SK-N-SH treated with all-trans-retinoic acid at 6 μM for 48 hours (cell line): ENCODE measurements around the gene CLSTN3.

Source experiments
- ATAC-seq: fragments of 200-7000 bp; cut with Tn5 transposase; 3 replicates; pipeline ENCODE4 v1.9.1; 2020; ENCODE audit warnings: mild to moderate bottlenecking, moderate library complexity
- ARNTL ChIP-seq: fragments of 450-650 bp; formaldehyde crosslinking; IDR thresholded peaks from 2 replicates; pipeline ENCODE4 v1.5.0; 2020; ENCODE audit warnings: low read depth, mild to moderate bottlenecking, moderate library complexity, borderline replicate concordance
- BACH2 ChIP-seq: fragments of 250-450 bp; sonication (Bioruptor Pico); IDR thresholded peaks from 2 replicates; pipeline ENCODE4 v1.9.0; 2021; ENCODE audit warnings: mild to moderate bottlenecking, borderline replicate concordance
- CREB5 ChIP-seq: fragments of 250-450 bp; sonication (Bioruptor Pico); IDR thresholded peaks from 2 replicates; pipeline ENCODE4 v1.5.1; 2020; ENCODE audit warnings: low read depth, mild to moderate bottlenecking, moderate library complexity
- CSDC2 ChIP-seq: fragments of 250-450 bp; sonication (Bioruptor Pico); IDR thresholded peaks from 2 replicates; pipeline ENCODE4 v1.5.0; 2020; ENCODE audit warnings: mild to moderate bottlenecking, moderate library complexity
- CSRNP3 ChIP-seq: fragments of 250-450 bp; sonication (Bioruptor Pico); IDR thresholded peaks from 2 replicates; pipeline ENCODE4 v1.5.1; 2021; ENCODE audit warnings: mild to moderate bottlenecking, moderate library complexity
- ESRRG ChIP-seq: fragments of 250-450 bp; sonication (Bioruptor Pico); IDR thresholded peaks from 2 replicates; pipeline ENCODE4 v1.6.1; 2021; ENCODE audit warnings: mild to moderate bottlenecking
- GLIS3 ChIP-seq: fragments of 250-450 bp; sonication (Bioruptor Pico); IDR thresholded peaks from 2 replicates; pipeline ENCODE4 v1.5.0; 2020; ENCODE audit warnings: mild to moderate bottlenecking, moderate library complexity
- ISL1 ChIP-seq: fragments of 250-450 bp; sonication (Bioruptor Pico); IDR thresholded peaks from 2 replicates; pipeline ENCODE4 v2.1.2; 2022; ENCODE audit warnings: mild to moderate bottlenecking, moderate library complexity
- OSR1 ChIP-seq: fragments of 250-450 bp; sonication (Bioruptor Pico); IDR thresholded peaks from 2 replicates; pipeline ENCODE4 v1.8.0; 2022; ENCODE audit warnings: moderate library complexity, mild to moderate bottlenecking, inconsistent platforms
- PATZ1 ChIP-seq: fragments of 250-450 bp; sonication (Bioruptor Pico); IDR thresholded peaks from 2 replicates; pipeline ENCODE4 v1.8.0; 2020; ENCODE audit warnings: mild to moderate bottlenecking, moderate library complexity, borderline replicate concordance
- POU6F1 ChIP-seq: fragments of 250-450 bp; sonication (Bioruptor Pico); IDR thresholded peaks from 2 replicates; pipeline ENCODE4 v1.8.0; 2021; ENCODE audit warnings: low read depth, mild to moderate bottlenecking, moderate library complexity, borderline replicate concordance
- PPARA ChIP-seq: fragments of 250-450 bp; sonication (Bioruptor Pico); IDR thresholded peaks from 2 replicates; pipeline ENCODE4 v1.5.0; 2020; ENCODE audit warnings: mild to moderate bottlenecking, borderline replicate concordance
- RARB ChIP-seq: fragments of 250-450 bp; sonication (Bioruptor Pico); IDR thresholded peaks from 2 replicates; pipeline ENCODE4 v1.8.0; 2021; ENCODE audit warnings: mild to moderate bottlenecking, moderate library complexity
- SNAI2 ChIP-seq: fragments of 250-450 bp; sonication (Bioruptor Pico); IDR thresholded peaks from 2 replicates; pipeline ENCODE4 v1.5.0; 2020; ENCODE audit warnings: mild to moderate bottlenecking, moderate library complexity
- TCF4 ChIP-seq: fragments of 250-450 bp; sonication (Bioruptor Pico); IDR thresholded peaks from 2 replicates; pipeline ENCODE4 v1.8.0; 2021; ENCODE audit warnings: mild to moderate bottlenecking, moderate library complexity, borderline replicate concordance
- TOX ChIP-seq: fragments of 250-450 bp; sonication (Bioruptor Pico); IDR thresholded peaks from 2 replicates; pipeline ENCODE4 v1.8.0; 2021; ENCODE audit warnings: mild to moderate bottlenecking, moderate library complexity, borderline replicate concordance
- ZC3H10 ChIP-seq: fragments of 250-450 bp; sonication (Bioruptor Pico); IDR thresholded peaks from 2 replicates; pipeline ENCODE4 v1.5.1; 2021; ENCODE audit warnings: mild to moderate bottlenecking, moderate library complexity
- ZFP3 ChIP-seq: fragments of 250-450 bp; sonication (Bioruptor Pico); IDR thresholded peaks from 2 replicates; pipeline ENCODE4 v1.5.0; 2020; ENCODE audit warnings: mild to moderate bottlenecking, moderate library complexity
- ZFP30 ChIP-seq: fragments of 450-650 bp; formaldehyde crosslinking; IDR thresholded peaks from 2 replicates; pipeline ENCODE4 v1.5.0; 2022; ENCODE audit warnings: mild to moderate bottlenecking, moderate library complexity
- ZNF565 ChIP-seq: fragments of 450-650 bp; formaldehyde crosslinking; conservative IDR thresholded peaks from 2 replicates; pipeline ENCODE4 v1.5.0; 2020; ENCODE audit warnings: low read depth, mild to moderate bottlenecking, moderate library complexity
- ZNF70 ChIP-seq: fragments of 450-650 bp; formaldehyde crosslinking; IDR thresholded peaks from 2 replicates; pipeline ENCODE4 v1.5.0; 2020; ENCODE audit warnings: mild to moderate bottlenecking, moderate library complexity
- ZNF8 ChIP-seq: fragments of 450-650 bp; formaldehyde crosslinking; IDR thresholded peaks from 2 replicates; pipeline ENCODE4 v1.5.0; 2020; ENCODE audit warnings: mild to moderate bottlenecking, moderate library complexity
- TF ChIP-seq, protein P1 (sequence below): fragments of 250-450 bp; sonication (Bioruptor Pico); IDR thresholded peaks from 2 replicates; pipeline ENCODE4 v1.5.0; 2020; ENCODE audit warnings: mild to moderate bottlenecking, moderate library complexity

CLSTN3 gene

GRCh38 chr12:7099290-7099996 lies 30.7 kb upstream of the CLSTN3 start:
- ATAC-seq, result no peak
- no peak for TF ChIP-seq CREB5 (CRISPR knock-in tag)
- TF ChIP-seq ISL1 (CRISPR knock-in tag), result no peak
- TF ChIP-seq PATZ1 (CRISPR knock-in tag), result no peak
- no peak for TF ChIP-seq OSR1
- TF ChIP-seq, protein P1, sequence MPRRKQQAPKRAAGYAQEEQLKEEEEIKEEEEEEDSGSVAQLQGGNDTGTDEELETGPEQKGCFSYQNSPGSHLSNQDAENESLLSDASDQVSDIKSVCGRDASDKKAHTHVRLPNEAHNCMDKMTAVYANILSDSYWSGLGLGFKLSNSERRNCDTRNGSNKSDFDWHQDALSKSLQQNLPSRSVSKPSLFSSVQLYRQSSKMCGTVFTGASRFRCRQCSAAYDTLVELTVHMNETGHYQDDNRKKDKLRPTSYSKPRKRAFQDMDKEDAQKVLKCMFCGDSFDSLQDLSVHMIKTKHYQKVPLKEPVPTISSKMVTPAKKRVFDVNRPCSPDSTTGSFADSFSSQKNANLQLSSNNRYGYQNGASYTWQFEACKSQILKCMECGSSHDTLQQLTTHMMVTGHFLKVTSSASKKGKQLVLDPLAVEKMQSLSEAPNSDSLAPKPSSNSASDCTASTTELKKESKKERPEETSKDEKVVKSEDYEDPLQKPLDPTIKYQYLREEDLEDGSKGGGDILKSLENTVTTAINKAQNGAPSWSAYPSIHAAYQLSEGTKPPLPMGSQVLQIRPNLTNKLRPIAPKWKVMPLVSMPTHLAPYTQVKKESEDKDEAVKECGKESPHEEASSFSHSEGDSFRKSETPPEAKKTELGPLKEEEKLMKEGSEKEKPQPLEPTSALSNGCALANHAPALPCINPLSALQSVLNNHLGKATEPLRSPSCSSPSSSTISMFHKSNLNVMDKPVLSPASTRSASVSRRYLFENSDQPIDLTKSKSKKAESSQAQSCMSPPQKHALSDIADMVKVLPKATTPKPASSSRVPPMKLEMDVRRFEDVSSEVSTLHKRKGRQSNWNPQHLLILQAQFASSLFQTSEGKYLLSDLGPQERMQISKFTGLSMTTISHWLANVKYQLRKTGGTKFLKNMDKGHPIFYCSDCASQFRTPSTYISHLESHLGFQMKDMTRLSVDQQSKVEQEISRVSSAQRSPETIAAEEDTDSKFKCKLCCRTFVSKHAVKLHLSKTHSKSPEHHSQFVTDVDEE (CRISPR knock-in tag), result no peak
- TF ChIP-seq GLIS3, result no peak
- TF ChIP-seq ARNTL (CRISPR knock-in tag), result no peak
- TF ChIP-seq PPARA, result no peak
- no peak for TF ChIP-seq SNAI2 (CRISPR knock-in tag)
- TF ChIP-seq ZFP3, result no peak
- no peak for TF ChIP-seq RARB (CRISPR knock-in tag)
- no peak for TF ChIP-seq POU6F1
- no peak for TF ChIP-seq ZNF565
- TF ChIP-seq ZFP30 (CRISPR knock-in tag), result no peak
- TF ChIP-seq ZNF8 (CRISPR knock-in tag), result no peak
- TF ChIP-seq TOX (CRISPR knock-in tag), result no peak
- TF ChIP-seq CSDC2 (CRISPR knock-in tag), result no peak
- no peak for TF ChIP-seq ESRRG (CRISPR knock-in tag)
- TF ChIP-seq ZNF70, result no peak
- no peak for TF ChIP-seq TCF4

GRCh38 chr12:7100239-7100638 lies 29.9 kb upstream of the CLSTN3 start:
- TF ChIP-seq POU6F1 (no peak), ZNF70 (no peak), ZC3H10 (CRISPR knock-in tag) (no peak), BACH2 (CRISPR knock-in tag) (no peak), CSDC2 (CRISPR knock-in tag) (no peak), SNAI2 (CRISPR knock-in tag) (no peak), PATZ1 (CRISPR knock-in tag) (no peak), CSRNP3 (CRISPR knock-in tag) (no peak), ISL1 (CRISPR knock-in tag) (no peak), RARB (CRISPR knock-in tag) (no peak)
- TF ChIP-seq, protein P1 (CRISPR knock-in tag), result no peak
- ATAC-seq, result no peak
